ENCODE data around the gene GUCA2A.

GUCA2A gene

DNA sequence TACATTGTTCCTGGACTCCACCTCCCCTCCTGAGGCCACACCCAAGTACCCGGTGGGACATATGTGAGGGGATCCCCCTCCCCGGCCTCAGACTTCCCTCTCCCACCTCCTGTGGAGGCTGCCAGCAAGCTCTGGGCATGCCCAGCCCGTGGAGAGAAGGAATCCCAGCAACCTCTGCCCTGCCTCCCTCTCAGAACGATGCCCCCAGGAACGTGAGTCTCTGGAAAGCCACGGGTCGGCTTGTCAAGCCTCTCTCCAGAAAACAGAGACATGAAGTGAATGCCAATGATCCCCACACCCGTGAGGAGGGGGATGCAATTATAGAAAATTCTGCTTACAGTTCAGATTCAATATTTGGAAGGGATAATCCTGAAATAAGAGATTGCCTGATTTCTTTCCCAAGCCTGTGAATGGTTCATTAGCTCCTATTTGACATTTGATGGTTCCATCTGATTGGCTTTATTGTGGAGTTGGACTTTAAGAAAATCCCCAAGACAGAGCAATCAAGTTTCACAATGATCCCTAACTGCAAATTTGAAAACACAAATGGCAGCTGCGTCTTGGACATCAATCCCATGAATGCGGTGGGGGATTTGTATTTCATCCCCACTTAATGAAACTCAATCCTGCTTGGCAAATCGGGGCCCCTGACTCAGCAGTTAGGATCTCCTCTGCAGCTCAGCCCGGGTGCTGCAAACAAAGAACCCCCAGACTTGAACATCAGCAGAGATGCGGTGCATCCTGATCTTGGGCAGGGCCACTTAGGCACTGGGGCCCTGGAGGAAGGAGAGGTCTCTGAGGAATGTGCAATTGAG lies 20.4 kb downstream of the GUCA2A start:
- in situ Hi-C loops (cut with MboI; ENCODE audit: low sequenced_read_pairs, unreplicated experiment): loop anchor here (25.0 kb wide), 1 partner anchor 582 kb away; no protein-coding TSS in a partner anchor
- DNase-seq (ENCODE audit: low spot score): no peak
- TF ChIP-seq, protein P1, sequence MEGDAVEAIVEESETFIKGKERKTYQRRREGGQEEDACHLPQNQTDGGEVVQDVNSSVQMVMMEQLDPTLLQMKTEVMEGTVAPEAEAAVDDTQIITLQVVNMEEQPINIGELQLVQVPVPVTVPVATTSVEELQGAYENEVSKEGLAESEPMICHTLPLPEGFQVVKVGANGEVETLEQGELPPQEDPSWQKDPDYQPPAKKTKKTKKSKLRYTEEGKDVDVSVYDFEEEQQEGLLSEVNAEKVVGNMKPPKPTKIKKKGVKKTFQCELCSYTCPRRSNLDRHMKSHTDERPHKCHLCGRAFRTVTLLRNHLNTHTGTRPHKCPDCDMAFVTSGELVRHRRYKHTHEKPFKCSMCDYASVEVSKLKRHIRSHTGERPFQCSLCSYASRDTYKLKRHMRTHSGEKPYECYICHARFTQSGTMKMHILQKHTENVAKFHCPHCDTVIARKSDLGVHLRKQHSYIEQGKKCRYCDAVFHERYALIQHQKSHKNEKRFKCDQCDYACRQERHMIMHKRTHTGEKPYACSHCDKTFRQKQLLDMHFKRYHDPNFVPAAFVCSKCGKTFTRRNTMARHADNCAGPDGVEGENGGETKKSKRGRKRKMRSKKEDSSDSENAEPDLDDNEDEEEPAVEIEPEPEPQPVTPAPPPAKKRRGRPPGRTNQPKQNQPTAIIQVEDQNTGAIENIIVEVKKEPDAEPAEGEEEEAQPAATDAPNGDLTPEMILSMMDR (IDR thresholded peaks at IDR 0.05; ENCODE audit: borderline replicate concordance, control extremely low read depth, extremely low read depth, insufficient read depth, missing control alignments): no peak

DNA sequence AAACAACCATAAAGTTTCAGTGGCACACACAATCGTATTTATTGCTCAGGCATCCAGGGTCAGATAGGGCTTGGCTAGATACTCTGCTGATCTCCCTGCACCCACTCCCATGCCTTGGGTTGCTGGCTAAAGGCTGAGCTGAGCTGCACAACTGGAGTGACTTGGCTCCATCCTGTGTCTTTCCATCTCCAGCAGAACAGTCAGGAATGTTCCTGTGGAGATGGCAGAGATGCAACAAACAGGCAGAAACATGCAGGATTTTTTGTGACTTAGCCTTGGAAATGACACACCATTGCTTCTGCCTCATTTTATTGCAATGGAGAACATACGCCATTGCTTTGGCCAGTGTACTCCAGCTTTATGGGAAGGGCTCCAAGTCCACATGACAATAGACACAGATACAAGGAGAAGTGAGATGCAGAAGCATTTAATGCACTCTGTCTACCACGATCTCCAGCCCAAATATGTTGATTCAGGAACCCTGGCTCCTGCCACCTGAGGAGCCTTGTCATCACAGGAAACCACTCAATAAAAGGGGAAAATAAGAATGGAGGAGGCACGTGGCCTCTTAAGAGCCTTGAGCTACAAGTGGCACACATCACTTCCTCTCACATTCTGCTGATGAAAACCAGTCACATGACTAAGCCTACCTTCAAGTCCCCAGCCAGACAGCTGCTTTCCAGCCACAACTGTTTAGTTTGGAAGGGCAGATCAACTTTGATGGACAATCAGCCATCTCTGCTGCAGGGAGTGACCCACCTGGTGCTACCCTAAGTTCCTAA lies 21.5 kb downstream of the GUCA2A start:
- DNase-seq (ENCODE audit: low spot score): no peak
- in situ Hi-C loops (cut with MboI; ENCODE audit: low sequenced_read_pairs, unreplicated experiment): loop anchor here (25.0 kb wide), 1 partner anchor 581 kb away; no protein-coding TSS in a partner anchor
- TF ChIP-seq, protein P1 (IDR thresholded peaks at IDR 0.05; ENCODE audit: borderline replicate concordance, control extremely low read depth, extremely low read depth, insufficient read depth, missing control alignments): no peak

DNA sequence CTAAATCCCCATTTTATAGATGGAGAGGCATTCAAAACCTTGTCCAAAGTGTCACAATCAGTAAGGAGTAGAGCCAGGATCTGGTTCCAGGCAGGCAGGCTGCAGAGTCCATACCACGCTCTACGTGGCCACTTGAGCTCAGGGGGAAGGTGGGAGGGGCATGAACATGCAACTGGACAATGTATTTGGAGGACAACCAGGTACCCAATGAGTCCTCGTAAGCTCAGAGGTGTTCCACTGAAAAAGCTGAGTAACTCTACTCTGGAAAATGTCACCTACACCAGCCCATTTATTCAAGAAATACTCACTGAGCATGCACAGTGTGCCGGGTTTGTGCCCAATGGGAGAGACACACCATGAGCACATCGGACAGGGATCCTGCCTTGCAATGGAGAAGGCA lies 22.6 kb downstream of the GUCA2A start:
- TF ChIP-seq, protein P1 (IDR thresholded peaks at IDR 0.05; ENCODE audit: borderline replicate concordance, control extremely low read depth, extremely low read depth, insufficient read depth, missing control alignments): no peak
- in situ Hi-C loops (cut with MboI; ENCODE audit: low sequenced_read_pairs, unreplicated experiment): loop anchor here (25.0 kb wide), 1 partner anchor 580 kb away; no protein-coding TSS in a partner anchor
- no peak for DNase-seq (ENCODE audit: low spot score)

DNA sequence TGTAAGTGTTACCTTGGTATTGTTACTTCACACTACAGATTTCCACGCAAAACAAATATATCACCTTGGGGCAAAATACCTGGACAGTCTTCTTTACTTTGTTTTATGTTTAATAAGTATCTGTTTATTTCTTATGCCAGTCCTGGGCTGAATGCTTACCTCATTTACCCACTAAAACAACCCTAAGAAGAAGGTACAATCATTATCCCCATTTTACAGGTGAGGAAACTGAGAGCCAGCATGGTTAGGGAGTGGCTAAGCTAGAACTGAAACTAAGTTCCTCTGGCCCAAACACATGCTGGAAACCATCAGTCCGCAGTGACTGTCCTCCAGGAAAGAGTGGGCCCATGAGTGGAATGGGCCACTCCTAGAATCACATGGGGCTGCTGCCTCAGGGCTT lies 24.4 kb downstream of the GUCA2A start:
- in situ Hi-C loops (cut with MboI; ENCODE audit: low sequenced_read_pairs, unreplicated experiment): loop anchor here (25.0 kb wide), 1 partner anchor 578 kb away; no protein-coding TSS in a partner anchor
- TF ChIP-seq, protein P1 (IDR thresholded peaks at IDR 0.05; ENCODE audit: borderline replicate concordance, control extremely low read depth, extremely low read depth, insufficient read depth, missing control alignments): no peak
- DNase-seq (ENCODE audit: low spot score): no peak

DNA sequence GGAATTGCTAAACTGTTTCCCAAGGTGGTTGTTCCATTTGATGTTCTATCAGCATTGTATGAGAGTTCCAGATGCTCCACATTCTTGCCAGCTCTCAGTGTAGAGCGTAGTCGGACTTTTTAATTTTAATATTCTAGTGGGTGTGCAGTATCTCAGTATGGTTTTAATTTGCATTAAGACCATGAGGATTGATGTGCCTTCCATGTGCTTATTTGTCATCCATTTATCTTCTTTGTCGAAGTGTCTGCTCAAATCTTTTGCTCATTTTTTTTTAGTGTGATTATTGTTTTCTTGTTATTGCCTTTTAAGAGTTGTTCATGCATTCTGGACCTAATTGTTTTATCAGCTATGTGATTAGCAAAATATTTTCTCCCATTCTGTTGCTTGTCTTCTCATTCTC lies 25.1 kb downstream of the GUCA2A start:
- no peak for DNase-seq (ENCODE audit: low spot score)
- in situ Hi-C loops (cut with MboI; ENCODE audit: low sequenced_read_pairs, unreplicated experiment): loop anchor here (25.0 kb wide), 1 partner anchor 577 kb away; no protein-coding TSS in a partner anchor
- TF ChIP-seq, protein P1 (IDR thresholded peaks at IDR 0.05; ENCODE audit: borderline replicate concordance, control extremely low read depth, extremely low read depth, insufficient read depth, missing control alignments): no peak

DNA sequence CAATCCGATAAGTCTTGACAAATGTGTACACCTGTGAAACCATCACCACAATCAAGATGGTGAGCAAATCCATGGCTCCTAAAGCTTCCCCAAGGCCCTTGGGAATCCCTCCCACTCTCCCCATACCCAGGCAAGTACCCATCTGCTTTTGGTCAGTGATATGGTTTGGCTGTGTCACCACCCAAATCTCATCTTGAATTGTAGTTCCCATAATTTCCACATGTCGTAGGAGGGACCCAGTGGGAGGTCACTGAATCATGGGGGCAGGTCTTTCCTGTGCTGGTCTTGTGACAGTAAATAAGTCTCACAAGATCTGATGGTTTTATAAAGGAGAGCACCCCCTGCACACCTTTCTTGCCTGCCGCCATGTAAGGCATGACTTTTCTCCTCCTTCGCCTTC lies 26.0 kb downstream of the GUCA2A start:
- no peak for DNase-seq (ENCODE audit: low spot score)
- in situ Hi-C loops (cut with MboI; ENCODE audit: low sequenced_read_pairs, unreplicated experiment): loop anchor here (25.0 kb wide), 1 partner anchor 576 kb away; no protein-coding TSS in a partner anchor
- TF ChIP-seq, protein P1 (IDR thresholded peaks at IDR 0.05; ENCODE audit: borderline replicate concordance, control extremely low read depth, extremely low read depth, insufficient read depth, missing control alignments): no peak
